HG03469 (cell line): ENCODE data around the gene FAM3B.

Experiments used
- ATAC-seq: cut with Tn5 transposase; IDR thresholded peaks from one replicate; pipeline ENCODE4 v1.9.1; 2021; ENCODE audit warnings: mild to moderate bottlenecking, moderate library complexity, moderate number of reproducible peaks; ENCODE audit not compliant: unreplicated experiment

The FAM3B gene

DNA sequence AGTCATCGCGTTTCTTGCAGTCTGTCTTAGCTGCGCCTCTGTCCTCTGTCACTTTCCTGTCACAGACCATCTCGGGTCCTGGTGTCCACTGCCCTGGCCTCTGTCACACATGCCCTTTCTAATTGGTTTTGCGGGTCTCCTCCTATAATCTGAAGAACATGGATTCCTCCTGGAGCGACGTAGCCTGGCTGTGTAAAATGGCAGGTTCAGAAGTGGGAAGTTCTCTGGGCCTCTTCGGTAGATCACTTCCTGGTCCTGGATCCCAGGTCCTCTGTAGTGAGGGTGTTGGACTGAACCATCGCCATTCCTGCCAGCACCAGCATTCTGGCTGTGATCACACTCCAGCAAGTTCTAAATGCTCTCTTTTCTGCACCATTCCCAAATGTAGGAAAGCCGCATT is 857 bp downstream of the FAM3B start:
- no peak for ATAC-seq

- no peak for ATAC-seq
Measured at GRCh38 chr21:41318218-41318617, 1.6 kb downstream of the FAM3B start.

DNA sequence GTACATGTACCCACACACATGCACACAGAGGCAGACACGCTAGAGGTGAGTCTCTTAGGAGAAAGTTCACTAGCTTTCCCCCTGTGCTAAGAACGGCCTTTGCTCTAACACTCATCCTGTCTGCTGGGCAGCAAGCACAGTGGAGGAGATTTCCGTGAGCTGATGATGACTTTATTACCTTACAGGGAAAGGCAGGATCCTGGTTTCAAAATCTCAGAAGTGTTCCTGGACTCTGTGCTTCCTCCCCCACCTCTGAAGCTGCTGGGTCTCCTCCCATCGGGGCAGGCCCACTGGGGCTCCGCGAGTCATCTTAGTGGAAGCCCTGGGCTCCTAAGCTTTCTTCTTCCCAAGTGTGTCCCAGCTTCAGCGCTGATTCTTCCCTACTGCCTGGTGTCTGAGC is 2.7 kb downstream of the FAM3B start:
- no peak for ATAC-seq

DNA sequence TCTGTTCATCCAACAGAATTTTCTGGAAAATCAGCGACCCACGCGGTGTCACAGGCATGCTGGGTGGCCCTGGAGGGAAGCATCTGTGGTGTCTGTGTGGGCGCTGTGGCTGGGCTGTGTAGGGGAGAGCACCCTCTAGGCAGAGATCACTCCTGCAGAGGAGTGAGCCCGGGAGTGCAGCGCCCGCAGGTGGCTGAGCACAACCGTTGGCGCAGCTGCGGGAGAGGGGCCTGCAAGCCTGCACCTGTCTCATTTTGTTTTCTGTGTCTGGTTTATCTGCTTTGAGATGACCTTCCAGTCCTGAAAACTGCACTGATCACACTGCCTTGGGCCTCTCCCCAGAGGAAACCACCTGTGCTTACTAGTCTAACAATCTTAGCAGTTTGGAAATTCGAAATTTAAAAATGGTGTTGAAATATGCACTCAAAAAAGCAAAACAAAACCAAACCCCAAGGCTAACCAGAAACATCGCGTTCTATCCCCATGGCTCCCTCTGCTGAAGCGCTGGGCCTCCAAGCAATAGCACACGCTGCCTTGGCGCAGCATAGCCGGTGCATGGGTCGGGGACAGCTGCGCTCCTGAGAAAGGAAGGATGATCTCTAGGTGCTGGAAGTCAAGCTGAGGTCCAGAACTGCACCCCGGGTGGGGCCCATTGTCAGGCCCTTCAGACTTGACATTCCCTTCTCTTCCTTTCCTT is 4.8 kb downstream of the FAM3B start:
- ATAC-seq: no peak

DNA sequence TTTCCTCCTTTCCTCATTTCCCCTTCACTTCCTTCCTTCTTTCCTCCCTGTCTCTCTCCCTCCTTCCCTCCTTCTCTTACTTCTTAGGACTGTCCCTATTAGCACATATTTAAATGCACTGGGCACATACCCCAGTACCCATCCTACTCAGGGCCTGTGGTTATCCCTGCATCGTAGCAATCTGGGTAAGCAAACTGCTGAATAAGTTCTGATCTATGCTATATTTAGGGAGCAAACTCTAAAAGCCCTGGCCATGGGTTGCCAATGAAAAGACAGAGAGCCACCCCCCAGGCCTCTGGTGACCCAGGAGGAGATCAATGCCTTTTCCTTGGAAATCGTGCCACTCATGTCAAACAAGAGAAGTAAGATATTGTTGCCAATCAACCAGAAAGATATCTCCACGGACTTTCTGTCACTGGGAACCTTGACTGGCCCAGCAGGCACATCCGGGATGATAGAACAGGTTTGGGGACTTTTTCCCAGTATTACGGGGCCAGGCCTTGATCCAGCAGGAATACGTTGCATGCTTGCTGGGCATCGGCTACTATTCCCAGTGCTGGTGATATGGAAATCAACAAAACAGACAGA is 5.4 kb downstream of the FAM3B start:
- no peak for ATAC-seq

- no peak for ATAC-seq
Measured at GRCh38 chr21:41322496-41323382, 6.1 kb downstream of the FAM3B start.

DNA sequence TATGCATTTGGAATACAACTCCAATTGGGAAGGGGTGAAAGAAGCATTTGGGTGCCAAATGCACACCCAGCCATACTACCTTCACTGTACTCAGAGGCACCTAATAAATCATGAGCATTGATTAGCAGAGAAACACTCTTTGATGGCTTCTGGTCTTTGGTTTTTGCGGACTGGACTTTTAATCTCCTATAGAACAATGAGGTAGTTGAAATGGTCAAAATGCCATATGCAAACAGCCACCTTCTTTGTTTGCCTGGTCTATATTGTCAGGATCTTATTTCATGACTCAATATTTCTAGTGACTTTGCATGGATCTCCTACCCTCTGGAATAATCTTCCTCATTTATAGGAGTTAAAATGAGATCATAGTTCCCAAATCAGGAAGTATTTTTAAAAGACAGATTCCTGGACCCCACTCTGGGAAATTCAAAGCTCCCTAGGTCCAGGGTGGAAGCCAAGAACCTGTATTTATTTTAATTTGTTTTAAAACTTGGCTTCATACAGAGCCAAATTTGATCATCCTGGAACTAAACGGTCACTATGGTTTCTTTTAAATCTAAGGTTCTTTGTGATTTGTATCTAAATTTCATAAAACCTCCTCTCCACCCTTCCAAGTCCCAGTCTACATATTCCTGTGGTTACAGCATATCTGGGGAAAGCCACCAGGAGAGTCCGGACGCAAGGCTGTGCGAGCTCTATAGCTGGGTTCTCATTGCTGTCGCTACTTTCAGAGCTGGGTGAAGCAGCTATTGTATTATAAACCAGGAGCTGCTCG is 8.7 kb downstream of the FAM3B start:
- ATAC-seq: no peak

GRCh38 chr21:41326414-41327080 is 9.9 kb downstream of the FAM3B start:
- no peak for ATAC-seq

GRCh38 chr21:41327753-41328152 is 11.2 kb downstream of the FAM3B start:
- ATAC-seq: no peak

DNA sequence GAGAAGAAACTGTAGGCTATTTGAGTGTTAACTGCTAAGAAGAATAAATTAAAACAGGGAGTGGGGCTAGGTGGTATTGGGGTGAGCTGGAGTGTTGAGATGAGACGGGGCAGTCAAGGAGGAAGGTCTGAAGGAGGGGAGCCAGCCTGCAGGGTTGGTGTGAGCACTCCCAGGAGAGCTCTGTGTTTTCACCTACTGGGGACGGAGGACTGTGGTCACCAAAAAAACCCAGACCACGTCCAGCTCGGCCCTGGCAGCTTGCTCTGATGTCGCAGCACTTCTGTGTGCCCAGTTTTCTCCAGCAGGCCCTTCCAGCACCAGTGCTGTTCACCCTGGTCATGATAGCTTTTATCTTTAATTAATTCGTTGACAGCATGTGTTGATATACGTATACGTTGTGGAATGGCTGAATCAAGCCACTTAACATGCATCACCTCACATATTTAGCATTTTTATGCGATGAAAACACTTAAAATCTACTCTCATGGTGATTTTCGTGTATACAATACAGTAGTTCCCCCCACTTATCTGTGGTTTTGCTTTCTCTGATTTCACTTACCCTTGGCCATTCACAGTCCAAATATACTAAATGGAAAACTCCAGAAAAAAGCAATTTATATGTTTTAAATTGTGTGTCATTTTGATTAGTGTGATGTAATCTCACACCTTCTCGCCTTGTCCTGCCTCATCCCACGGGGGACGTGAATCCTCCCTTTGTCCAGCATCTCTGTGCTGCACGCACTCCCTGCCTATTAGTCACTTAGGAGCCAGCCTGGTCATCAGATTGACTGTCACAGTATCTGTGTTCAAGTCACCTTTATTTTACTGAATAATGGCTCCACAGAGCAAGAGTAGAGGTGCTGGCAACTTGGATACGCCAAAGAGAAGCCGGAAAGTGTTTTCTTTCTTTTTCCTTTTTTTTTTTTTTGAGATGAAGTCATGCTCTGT is 12.3 kb downstream of the FAM3B start:
- ATAC-seq: no peak

GRCh38 chr21:41333752-41334151 is 17.2 kb downstream of the FAM3B start:
- ATAC-seq: no peak

DNA sequence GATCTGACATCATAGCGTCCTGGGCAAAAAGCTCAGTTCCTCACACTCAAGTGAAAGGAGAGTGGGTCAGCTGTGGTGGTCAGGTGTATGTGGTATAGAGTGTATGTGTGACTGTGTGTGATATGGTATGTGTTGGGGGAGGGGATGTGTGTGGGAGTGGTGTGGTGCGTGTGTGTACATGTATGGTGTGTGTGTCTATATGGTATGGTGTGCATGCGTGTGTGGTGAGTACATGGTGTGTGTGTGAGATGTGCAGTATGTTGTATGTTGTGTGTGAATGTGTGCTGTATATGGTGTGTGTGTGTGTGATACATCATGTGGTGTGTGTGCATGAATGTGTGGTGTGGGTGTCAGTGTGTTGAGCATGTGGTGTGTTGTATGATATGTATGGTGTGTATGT is 20.9 kb downstream of the FAM3B start:
- ATAC-seq: no peak

DNA sequence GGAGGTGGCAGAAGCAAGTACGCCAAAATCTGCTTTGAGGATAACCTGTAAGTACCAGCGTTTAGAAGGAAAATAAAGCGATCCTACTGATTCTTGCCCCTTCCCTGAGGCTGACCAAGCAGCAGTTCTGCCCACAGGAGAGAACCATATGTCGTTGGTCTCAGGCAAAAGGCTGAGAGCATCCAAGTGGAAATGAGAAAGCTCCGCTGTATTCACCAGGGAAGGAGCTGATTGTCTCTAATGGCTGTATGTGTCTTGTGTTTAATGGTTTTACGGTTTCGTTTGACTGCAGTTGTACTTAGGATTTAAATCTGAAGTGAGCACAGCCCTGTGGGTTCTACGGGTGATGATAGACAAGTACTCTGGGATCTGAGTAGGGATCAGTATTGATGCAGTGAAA is 21.9 kb downstream of the FAM3B start:
- ATAC-seq: no peak

GRCh38 chr21:41342035-41342434 is 25.4 kb downstream of the FAM3B start:
- ATAC-seq: no peak

GRCh38 chr21:41344146-41344545 is 27.5 kb downstream of the FAM3B start:
- no peak for ATAC-seq

DNA sequence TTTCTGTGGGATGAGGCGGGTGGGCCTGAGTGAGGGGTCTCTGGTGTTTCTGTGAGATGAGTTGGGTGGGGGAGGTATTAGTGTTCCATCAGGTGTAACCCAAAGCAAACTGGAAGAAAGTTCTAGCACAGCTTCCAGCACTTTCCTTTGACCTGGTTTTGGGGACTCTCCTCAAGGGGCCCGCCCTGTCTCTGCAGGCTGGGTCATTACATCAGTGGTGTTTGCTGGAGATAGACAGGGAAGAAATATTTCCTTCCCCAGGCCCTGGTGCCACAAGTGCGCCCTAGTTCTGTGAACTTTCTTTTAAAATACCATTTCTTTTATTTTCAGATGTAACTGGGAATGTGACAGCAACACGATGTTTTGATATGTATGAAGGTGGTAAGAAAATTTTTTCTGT is 28.8 kb downstream of the FAM3B start:
- ATAC-seq: no peak

DNA sequence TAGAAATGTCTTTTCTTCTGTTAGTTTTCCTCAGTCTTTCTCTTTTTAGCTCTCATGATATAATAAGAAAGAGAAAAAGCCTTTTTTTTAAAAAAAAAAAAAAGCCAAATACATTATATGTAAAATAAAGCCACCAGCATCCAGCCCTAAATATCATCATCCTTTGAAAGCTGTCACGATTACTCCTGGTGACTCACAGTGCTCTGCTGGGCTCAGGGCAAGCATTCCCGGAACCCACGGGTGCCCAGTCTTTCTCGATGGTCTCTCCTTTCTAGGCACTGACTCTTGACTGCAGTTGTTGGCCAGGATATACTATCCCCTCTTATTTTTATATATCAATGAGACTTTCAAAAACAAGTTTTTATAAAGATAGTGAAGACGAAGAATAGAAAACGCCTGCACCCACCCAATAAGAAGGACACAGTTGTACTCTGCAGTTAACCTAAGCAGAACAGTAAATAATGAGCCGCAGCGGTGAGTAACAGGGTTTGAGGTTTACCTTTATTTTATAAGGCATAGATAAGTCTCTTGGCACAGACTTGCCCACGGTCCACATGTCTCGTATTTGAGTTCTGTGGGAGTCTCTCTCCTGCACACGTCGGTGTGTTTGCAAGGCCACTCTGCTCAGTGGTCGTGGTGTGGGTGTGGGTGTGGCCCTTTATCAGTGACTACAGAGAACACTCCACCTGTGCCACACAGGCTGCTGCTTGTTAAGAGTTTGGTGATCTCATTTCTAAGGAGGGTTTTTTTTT is 29.5 kb downstream of the FAM3B start:
- ATAC-seq: no peak

DNA sequence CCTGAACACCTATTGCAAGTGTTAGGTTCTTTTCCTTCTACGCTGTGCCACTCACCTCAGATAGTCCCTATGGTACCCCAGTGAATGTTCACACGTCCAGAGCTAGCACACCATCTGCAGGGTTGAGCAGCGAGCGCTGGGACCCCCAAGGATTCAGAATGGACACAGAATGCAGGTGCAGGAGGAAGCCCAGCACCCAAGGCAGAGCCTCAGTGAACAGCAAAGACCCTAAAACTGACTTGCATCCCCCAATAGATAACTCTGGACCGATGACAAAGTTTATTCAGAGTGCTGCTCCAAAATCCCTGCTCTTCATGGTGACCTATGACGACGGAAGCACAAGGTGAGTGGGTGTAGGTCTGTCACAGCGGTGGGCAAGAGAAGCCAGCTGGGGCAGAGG is 30.2 kb downstream of the FAM3B start:
- no peak for ATAC-seq

DNA sequence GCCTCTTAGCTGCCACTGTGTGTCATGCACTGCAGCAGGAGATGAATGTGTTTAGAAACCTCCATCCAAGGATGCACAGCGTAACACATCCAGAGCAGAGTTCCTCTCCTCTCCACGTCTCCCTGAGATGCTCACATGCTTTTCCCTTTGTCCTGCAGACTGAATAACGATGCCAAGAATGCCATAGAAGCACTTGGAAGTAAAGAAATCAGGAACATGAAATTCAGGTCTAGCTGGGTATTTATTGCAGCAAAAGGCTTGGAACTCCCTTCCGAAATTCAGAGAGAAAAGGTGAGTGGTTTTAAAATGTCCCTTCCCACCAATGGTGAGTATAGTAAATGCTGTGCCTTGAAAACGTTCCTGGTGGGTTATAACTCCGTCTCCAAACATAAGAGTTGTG is 31.8 kb downstream of the FAM3B start:
- ATAC-seq: no peak
